Immature natural killer cell (primary cell): ENCODE results near the gene DGKQ. TPM values are rescaled to one million over a fixed set of nuclear protein-coding genes. Genes with fewer than 3 reads are reported as not detected.
"Not testable (repeated sequence)": the region's sequence is repeated elsewhere in the genome, so short reads cannot be mapped to it uniquely, and the experiment has no call there.

Source experiments
- DNase-seq, 3 donors: peaks; one replicate each; pipeline ENCODE4 v3.0.0; 2022; ENCODE audit warnings: mixed read lengths in 1 of 3
- H3K27ac Mint-ChIP-seq, 6 donors: one replicate each; pipeline ENCODE4 v1.8.0; 2020; ENCODE audit warnings: mixed read lengths in 6 of 6, mild to moderate bottlenecking in 5 of 6, inconsistent platforms in 4 of 6, moderate library complexity in 3 of 6
- H3K27me3 Mint-ChIP-seq, 3 donors: one replicate each; pipeline ENCODE4 v1.8.0; 2020 to 2021; ENCODE audit warnings: low read depth in 3 of 3, mild to moderate bottlenecking in 3 of 3, mixed read lengths in 3 of 3, moderate library complexity in 3 of 3, inconsistent platforms in 1 of 3
- H3K36me3 Mint-ChIP-seq, 3 donors: one replicate each; pipeline ENCODE4 v1.8.0; 2020; ENCODE audit warnings: mixed read lengths in 3 of 3, inconsistent platforms in 2 of 3, mild to moderate bottlenecking in 2 of 3
- H3K4me1 Mint-ChIP-seq, 2 donors: one replicate each; pipeline ENCODE4 v1.8.0; 2020; ENCODE audit warnings: inconsistent platforms in 2 of 2, mild to moderate bottlenecking in 2 of 2, mixed read lengths in 2 of 2, moderate library complexity in 1 of 2
- H3K4me3 Mint-ChIP-seq, 5 donors: one replicate each; pipeline ENCODE4 v1.8.0; 2020; ENCODE audit warnings: mild to moderate bottlenecking in 5 of 5, mixed read lengths in 5 of 5, inconsistent platforms in 3 of 5, moderate library complexity in 3 of 5
- H3K9me3 Mint-ChIP-seq, 6 donors: one replicate each; pipeline ENCODE4 v1.8.0; 2020; ENCODE audit warnings: mild to moderate bottlenecking in 6 of 6, mixed read lengths in 6 of 6, inconsistent platforms in 4 of 6, moderate library complexity in 3 of 6
- polyA plus RNA-seq, 3 donors: library from polyadenylated mRNA; unstranded; fragments of 300-500 nt; fragmentation: Illumina TruSeq; gene quantifications; one replicate each; pipeline ENCODE4 v1.2.3, GENCODE V29; 2021

Gene DGKQ
- polyA plus RNA-seq, 3 donors from 2014 or later, result 12.1 to 24.0 (median 14.0) TPM

GRCh38 chr4:1003271-1004070 is 30.1 kb upstream of the DGKQ start:
- DNase-seq, result no peak
- H3K4me3 Mint-ChIP-seq, result no peak overlapping the region
- peaks cover 0 to 4% (median 0%) of the 10 kb centered on the region in 3 donors for H3K36me3 Mint-ChIP-seq
- peaks cover 8 to 27% (median 20%) of the 10 kb centered on the region in 3 donors for H3K27me3 Mint-ChIP-seq
- peaks cover under 1 to 3% of the 10 kb centered on the region in 2 donors for H3K4me1 Mint-ChIP-seq
- no peak overlapping the region for H3K27ac Mint-ChIP-seq
- H3K9me3 Mint-ChIP-seq, result peaks cover 0 to 2% (median 0%) of the 10 kb centered on the region in 6 donors

GRCh38 chr4:1002631-1003251 is 29.4 kb upstream of the DGKQ start:
- Mint-ChIP-seq H3K4me1 (peaks cover 0 to 3% of the 10 kb centered on the region in 2 donors), H3K36me3 (peaks cover 0 to 4% (median 0%) of the 10 kb centered on the region in 3 donors), H3K27ac (no peak overlapping the region), H3K27me3 (peaks cover 8 to 28% (median 17%) of the 10 kb centered on the region in 3 donors), H3K4me3 (no peak overlapping the region), H3K9me3 (peaks cover 0 to 2% (median 0%) of the 10 kb centered on the region in 6 donors)
- DNase-seq, result no peak

GRCh38 chr4:1002131-1002630 is 28.8 kb upstream of the DGKQ start:
- peak in 2 of 3 donors; percentile 24 to 29 for DNase-seq
- H3K27ac Mint-ChIP-seq, result no peak overlapping the region
- peaks cover 0 to 3% of the 10 kb centered on the region in 2 donors for H3K4me1 Mint-ChIP-seq
- peaks cover 8 to 25% (median 14%) of the 10 kb centered on the region in 3 donors for H3K27me3 Mint-ChIP-seq
- peak overlapping the region in 1 of 5 donors; percentile 44 for H3K4me3 Mint-ChIP-seq
- peaks cover 0 to 4% (median 0%) of the 10 kb centered on the region in 3 donors for H3K36me3 Mint-ChIP-seq
- H3K9me3 Mint-ChIP-seq, result peaks cover 0 to 1% (median 0%) of the 10 kb centered on the region in 6 donors

- Mint-ChIP-seq H3K36me3 (no peaks in the 10 kb centered on the region), H3K9me3 (peaks cover 0 to 1% (median 0%) of the 10 kb centered on the region in 6 donors), H3K4me3 (no peak overlapping the region), H3K27me3 (peaks cover 8 to 23% (median 13%) of the 10 kb centered on the region in 3 donors), H3K4me1 (peaks cover 0 to 3% of the 10 kb centered on the region in 2 donors), H3K27ac (no peak overlapping the region)
- no peak for DNase-seq
Measured at GRCh38 chr4:1001561-1002130, 28.3 kb upstream of the DGKQ start.

GRCh38 chr4:1000686-1001260 is 27.4 kb upstream of the DGKQ start:
- Mint-ChIP-seq H3K27me3 (peaks cover 7 to 17% (median 13%) of the 10 kb centered on the region in 3 donors), H3K4me1 (peaks cover 0 to 3% of the 10 kb centered on the region in 2 donors), H3K27ac (no peak overlapping the region), H3K9me3 (peaks cover 0 to 1% (median 0%) of the 10 kb centered on the region in 6 donors), H3K4me3 (no peak overlapping the region), H3K36me3 (no peaks in the 10 kb centered on the region)
- DNase-seq, result no peak

- Mint-ChIP-seq H3K36me3 (no peaks in the 10 kb centered on the region), H3K4me3 (no peak overlapping the region), H3K4me1 (peaks cover 0 to 3% of the 10 kb centered on the region in 2 donors), H3K27me3 (peaks cover 7 to 15% (median 13%) of the 10 kb centered on the region in 3 donors), H3K27ac (no peak overlapping the region), H3K9me3 (peaks cover 0 to 1% (median 0%) of the 10 kb centered on the region in 6 donors)
- DNase-seq, result no peak
Measured at GRCh38 chr4:999882-1000425, 26.6 kb upstream of the DGKQ start.

GRCh38 chr4:999240-999863 is 26.0 kb upstream of the DGKQ start:
- H3K9me3 Mint-ChIP-seq, H3K27ac Mint-ChIP-seq, H3K4me1 Mint-ChIP-seq, DNase-seq, H3K36me3 Mint-ChIP-seq: not testable (repeated sequence)
- H3K4me3 Mint-ChIP-seq, result peak overlapping the region in 1 of 5 donors; percentile 8
- peaks cover 4 to 13% (median 11%) of the 10 kb centered on the region in 3 donors for H3K27me3 Mint-ChIP-seq

GRCh38 chr4:998096-998691 is 24.8 kb upstream of the DGKQ start:
- H3K9me3 Mint-ChIP-seq, result no peaks in the 10 kb centered on the region
- peaks cover 0 to 3% of the 10 kb centered on the region in 2 donors for H3K4me1 Mint-ChIP-seq
- H3K27ac Mint-ChIP-seq, result no peak overlapping the region
- peak overlapping the region in 2 of 5 donors; percentile 30 to 35 for H3K4me3 Mint-ChIP-seq
- H3K27me3 Mint-ChIP-seq, result peaks cover 2 to 13% (median 9%) of the 10 kb centered on the region in 3 donors
- no peaks in the 10 kb centered on the region for H3K36me3 Mint-ChIP-seq
- no peak for DNase-seq

- Mint-ChIP-seq H3K4me3 (peak overlapping the region in 1 of 5 donors; percentile 24), H3K9me3 (no peaks in the 10 kb centered on the region), H3K27ac (no peak overlapping the region), H3K4me1 (peaks cover 0 to 3% of the 10 kb centered on the region in 2 donors), H3K36me3 (no peaks in the 10 kb centered on the region), H3K27me3 (peaks cover 2 to 13% (median 9%) of the 10 kb centered on the region in 3 donors)
- no peak for DNase-seq
Measured at GRCh38 chr4:997375-998071, 24.2 kb upstream of the DGKQ start.

- no peaks in the 10 kb centered on the region for H3K36me3 Mint-ChIP-seq
- H3K27ac Mint-ChIP-seq, result no peak overlapping the region
- no peaks in the 10 kb centered on the region for H3K9me3 Mint-ChIP-seq
- DNase-seq, result no peak
- peaks cover 2 to 13% (median 9%) of the 10 kb centered on the region in 3 donors for H3K27me3 Mint-ChIP-seq
- no peak overlapping the region for H3K4me3 Mint-ChIP-seq
- H3K4me1 Mint-ChIP-seq, result peaks cover 0 to 2% of the 10 kb centered on the region in 2 donors
Measured at GRCh38 chr4:996997-997374, 23.6 kb upstream of the DGKQ start.

- H3K9me3 Mint-ChIP-seq, result no peaks in the 10 kb centered on the region
- no peak for DNase-seq
Measured at GRCh38 chr4:996030-996996, 22.9 kb upstream of the DGKQ start.

More at GRCh38 chr4:996030-996996, 22.9 kb upstream of the DGKQ start:
- Mint-ChIP-seq H3K27me3 (peaks cover 2 to 12% (median 9%) of the 10 kb centered on the region in 3 donors), H3K27ac (no peak overlapping the region), H3K36me3 (no peaks in the 10 kb centered on the region), H3K4me3 (no peak overlapping the region), H3K4me1 (peaks cover 0 to 2% of the 10 kb centered on the region in 2 donors)
